OCI-LY7 (cell line): ENCODE results near the gene RANBP2. TPM values are rescaled to one million over a fixed set of nuclear protein-coding genes. Genes with fewer than 3 reads are reported as not detected.

ENCODE experiments used
- BruUV-seq: library from RNA; stranded (reverse); fragments of 400-500 nt; replicated peaks from 2 replicates; lab custom pipeline; 2021; lab: Mats Ljungman, UMichigan
- CTCF ChIA-PET: fragments of 300-600 bp; sonication (Branson Sonifier 250); formaldehyde crosslinking; loops from one replicate; lab custom pipeline; 2022; ENCODE audit warnings: antibody characterized with exemption; ENCODE audit not compliant: unreplicated experiment; lab: Charles Lee
- POLR2A ChIA-PET: fragments of 300-600 bp; sonication (Branson Sonifier 250); formaldehyde crosslinking; loops from one replicate; lab custom pipeline; 2022; ENCODE audit warnings: antibody characterized with exemption; lab: Charles Lee
- DNase-seq: peaks from one replicate; pipeline ENCODE4 v3.0.0-alpha.2; 2015; ENCODE audit warnings: low spot score
- H2AFZ ChIP-seq: fragments of 200-600 bp; sonication (generic), shearing (Covaris generic); 2 replicates; pipeline ENCODE4 v1.6.1; 2014; ENCODE audit warnings: mild to moderate bottlenecking, antibody characterized with exemption, low read length, moderate library complexity
- H3K27ac ChIP-seq: fragments of 200-600 bp; sonication (generic); 2 replicates; pipeline ENCODE4 v1.5.1; 2014; ENCODE audit warnings: mixed run types, low read depth, mild to moderate bottlenecking, moderate library complexity, low read length, inconsistent platforms; ENCODE audit not compliant: poor library complexity, severe bottlenecking
- H3K36me3 ChIP-seq: fragments of 200-600 bp; sonication (generic); 2 replicates; pipeline ENCODE4 v1.6.1; 2014; ENCODE audit warnings: mild to moderate bottlenecking, antibody characterized with exemption, low read length, moderate library complexity, mixed read lengths; ENCODE audit not compliant: insufficient read depth
- H3K4me1 ChIP-seq: fragments of 200-600 bp; sonication (generic); 2 replicates; pipeline ENCODE4 v1.5.1; 2014; ENCODE audit warnings: mild to moderate bottlenecking, low read length; ENCODE audit not compliant: insufficient read depth, poor library complexity, severe bottlenecking
- H3K4me2 ChIP-seq: fragments of 200-600 bp; sonication (generic); 2 replicates; pipeline ENCODE4 v1.6.1; 2014; ENCODE audit warnings: mild to moderate bottlenecking, low read length
- H3K4me3 ChIP-seq: fragments of 200-600 bp; sonication (generic); 2 replicates; pipeline ENCODE4 v1.5.1; 2014; ENCODE audit warnings: mild to moderate bottlenecking, low read depth, low read length; ENCODE audit not compliant: poor library complexity, severe bottlenecking
- H3K79me2 ChIP-seq: fragments of 200-600 bp; sonication (generic); 2 replicates; pipeline ENCODE4 v1.6.1; 2016; ENCODE audit warnings: low read depth, mild to moderate bottlenecking, low read length, moderate library complexity, mixed read lengths; ENCODE audit not compliant: insufficient read depth
- H3K9me2 ChIP-seq: fragments of 200-600 bp; sonication (generic); 2 replicates; pipeline ENCODE4 v1.6.1; 2016; ENCODE audit warnings: mild to moderate bottlenecking, low read length, mixed read lengths; ENCODE audit not compliant: insufficient read depth
- H3K9me3 ChIP-seq: fragments of 200-600 bp; sonication (generic); 2 replicates; pipeline ENCODE4 v1.6.1; 2014; ENCODE audit warnings: mild to moderate bottlenecking, mixed run types, low read length, mixed read lengths
- H4K20me1 ChIP-seq: fragments of 200-600 bp; sonication (generic); 2 replicates; pipeline ENCODE4 v1.6.1; 2014; ENCODE audit warnings: mild to moderate bottlenecking, antibody characterized with exemption, low read length, moderate library complexity, mixed read lengths; ENCODE audit not compliant: insufficient read depth
- EZH2phosphoT487 ChIP-seq: fragments of 200-600 bp; sonication (generic); IDR thresholded peaks from 2 replicates; pipeline ENCODE4 v1.6.1; 2018; ENCODE audit warnings: low read depth, borderline replicate concordance, mild to moderate bottlenecking, mixed run types, antibody characterized with exemption, low read length, moderate library complexity, mixed read lengths
- intact Hi-C: fragments of 100-400 bp; cut with micrococcal nuclease; formaldehyde crosslinking; loops from one replicate; pipeline ENCODE4 v1.10.0; 2022; ENCODE audit not compliant: unreplicated experiment
- small RNA-seq: library from RNA; depleted of rRNA; stranded (forward); fragments of <200 nt; gene quantifications from one replicate; pipeline ENCODE3, GENCODE V24; 2014
- total RNA-seq, 2 experiments: library from RNA; depleted of rRNA in 1 of 2; stranded (reverse); fragments of >200 nt in 1 of 2; shearing (Covaris generic) in 1 of 2; gene quantifications; 2 replicates each; pipeline ENCODE4 v1.2.3, GENCODE V29; 2014 to 2022
- TF ChIP-seq, protein P1 (sequence below): fragments of 200-600 bp; sonication (generic); conservative IDR thresholded peaks from 2 replicates; pipeline ENCODE4 v1.5.1; 2014; ENCODE audit warnings: mild to moderate bottlenecking, antibody characterized with exemption, low read length, moderate library complexity, mixed read lengths

Gene RANBP2
- total RNA-seq, 2 experiments from 2014 or later = 48.4 to 74.0 TPM

DNA sequence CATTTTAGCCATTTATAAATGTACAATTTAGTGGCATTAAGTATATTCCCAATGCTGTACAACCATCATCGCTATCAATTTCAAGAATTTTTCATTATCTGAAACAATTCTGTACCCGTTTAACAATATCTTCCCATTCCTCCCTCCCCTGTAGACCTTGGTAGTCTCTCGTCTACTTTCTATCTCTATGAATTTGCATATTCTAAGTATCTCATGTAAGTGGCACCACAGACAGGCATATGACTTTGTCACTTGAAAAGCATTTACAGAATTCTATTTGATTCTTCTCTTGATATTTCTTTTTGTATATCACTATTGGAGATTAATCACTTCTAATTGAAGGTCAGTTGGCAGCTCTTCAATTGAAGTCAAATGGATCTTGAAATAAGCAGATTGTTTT, 115.3 kb downstream of the RANBP2 start:
- no peak for DNase-seq
- H2AFZ ChIP-seq = no peak overlapping the region
- peaks cover 28% of the 10 kb centered on the region for H3K9me3 ChIP-seq
- H3K4me3 ChIP-seq = no peak overlapping the region
- H3K4me1 ChIP-seq = no peaks in the 10 kb centered on the region
- TF ChIP-seq EZH2phosphoT487 = no peak
- TF ChIP-seq, protein P1, sequence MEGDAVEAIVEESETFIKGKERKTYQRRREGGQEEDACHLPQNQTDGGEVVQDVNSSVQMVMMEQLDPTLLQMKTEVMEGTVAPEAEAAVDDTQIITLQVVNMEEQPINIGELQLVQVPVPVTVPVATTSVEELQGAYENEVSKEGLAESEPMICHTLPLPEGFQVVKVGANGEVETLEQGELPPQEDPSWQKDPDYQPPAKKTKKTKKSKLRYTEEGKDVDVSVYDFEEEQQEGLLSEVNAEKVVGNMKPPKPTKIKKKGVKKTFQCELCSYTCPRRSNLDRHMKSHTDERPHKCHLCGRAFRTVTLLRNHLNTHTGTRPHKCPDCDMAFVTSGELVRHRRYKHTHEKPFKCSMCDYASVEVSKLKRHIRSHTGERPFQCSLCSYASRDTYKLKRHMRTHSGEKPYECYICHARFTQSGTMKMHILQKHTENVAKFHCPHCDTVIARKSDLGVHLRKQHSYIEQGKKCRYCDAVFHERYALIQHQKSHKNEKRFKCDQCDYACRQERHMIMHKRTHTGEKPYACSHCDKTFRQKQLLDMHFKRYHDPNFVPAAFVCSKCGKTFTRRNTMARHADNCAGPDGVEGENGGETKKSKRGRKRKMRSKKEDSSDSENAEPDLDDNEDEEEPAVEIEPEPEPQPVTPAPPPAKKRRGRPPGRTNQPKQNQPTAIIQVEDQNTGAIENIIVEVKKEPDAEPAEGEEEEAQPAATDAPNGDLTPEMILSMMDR = no peak
- H3K4me2 ChIP-seq = no peak overlapping the region
- no TSS peak for BruUV-seq
- intact Hi-C loops = no loop called here
- H3K79me2 ChIP-seq = no peaks in the 10 kb centered on the region
- peaks cover 47% of the 10 kb centered on the region for H3K36me3 ChIP-seq
- no peaks in the 10 kb centered on the region for H4K20me1 ChIP-seq
- no peak overlapping the region for H3K27ac ChIP-seq
- no peaks in the 10 kb centered on the region for H3K9me2 ChIP-seq
- CTCF ChIA-PET = no interaction called here
- POLR2A ChIA-PET = interaction anchor here (0.7 kb wide), 1 partner anchor 26 kb away, joined by 7 read pairs; no protein-coding TSS in a partner anchor

DNA sequence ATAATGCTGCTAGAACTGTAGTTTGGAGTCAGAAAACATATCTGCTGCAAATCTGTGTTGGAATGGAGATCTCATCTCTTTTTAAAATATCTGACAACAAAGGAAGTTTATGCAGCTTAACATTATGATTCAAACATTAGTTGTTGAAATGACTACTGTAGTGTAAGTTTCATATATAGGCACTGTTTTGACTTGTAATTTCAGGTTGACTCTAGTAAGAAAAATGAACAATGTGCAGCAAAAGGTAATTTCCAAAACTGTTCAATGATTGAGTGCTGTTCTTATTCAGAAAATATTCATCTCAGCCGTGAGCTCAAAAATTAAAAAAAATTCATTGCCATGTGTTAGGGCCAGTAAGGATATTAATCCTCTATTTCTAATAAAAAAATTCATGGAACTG, 115.8 kb downstream of the RANBP2 start:
- Histone ChIP-seq H3K4me3 (no peak overlapping the region), H3K4me2 (no peak overlapping the region), H2AFZ (no peak overlapping the region), H3K36me3 (peaks cover 50% of the 10 kb centered on the region), H3K9me3 (peaks cover 31% of the 10 kb centered on the region), H4K20me1 (no peaks in the 10 kb centered on the region), H3K4me1 (no peaks in the 10 kb centered on the region), H3K27ac (no peak overlapping the region), H3K79me2 (no peaks in the 10 kb centered on the region), H3K9me2 (no peaks in the 10 kb centered on the region)
- ChIA-PET CTCF (no interaction called here), POLR2A (interaction anchor here (0.7 kb wide), 1 partner anchor 25 kb away, joined by 7 read pairs; no protein-coding TSS in a partner anchor)
- no TSS peak for BruUV-seq
- DNase-seq = no peak
- TF ChIP-seq, protein P1 = no peak
- TF ChIP-seq EZH2phosphoT487 = no peak
- intact Hi-C loops = no loop called here

Small RNAs within 50 kb of the gene (small RNA-seq; reads per million reads assigned to genes)
- gene AC010095.1 = not detected

Other genes with a start within 250 kb of the RANBP2 start
- gene LIMS1, start 185.0 kb upstream of the RANBP2 start, total RNA-seq (2014; rRNA removed; shearing (Covaris generic)) = 33.6 and 53.3 TPM in 2 replicates
- 66.6 and 74.7 TPM in 2 replicates for gene LIMS1, start 185.0 kb upstream of the RANBP2 start, total RNA-seq (2022)
- gene CCDC138, start 67.3 kb downstream of the RANBP2 start, total RNA-seq (2014; rRNA removed; shearing (Covaris generic)) = 28.1 and 28.9 TPM in 2 replicates
- gene CCDC138, start 67.3 kb downstream of the RANBP2 start, total RNA-seq (2022) = 21.5 and 25.1 TPM in 2 replicates